HFF-Myc (cell line): ENCODE measurements around the gene NXPH4.

Experiments
- DNase-seq: peaks from one replicate; pipeline ENCODE4 v3.0.0-alpha.2; 2011; ENCODE audit warnings: low read depth; ENCODE audit errors: extremely low read depth
- H3K4me3 ChIP-seq: replicated peaks from 2 replicates; pipeline ENCODE4 v1.5.1; 2011; ENCODE audit warnings: low read depth, mild to moderate bottlenecking, control low read depth, low read length
- CTCF ChIP-seq: IDR thresholded peaks from 2 replicates; pipeline ENCODE4 v1.5.1; 2012; ENCODE audit warnings: mild to moderate bottlenecking, low read depth, low read length, control low read depth; ENCODE audit errors: missing control alignments

The NXPH4 gene

GRCh38 chr12:57201631-57202030 lies 15.0 kb upstream of the NXPH4 start:
- H3K4me3 ChIP-seq, result no peak overlapping the region
- DNase-seq, result no peak
- no peak for TF ChIP-seq CTCF

- no peak for TF ChIP-seq CTCF
- no peak overlapping the region for H3K4me3 ChIP-seq
- DNase-seq, result no peak
Measured at GRCh38 chr12:57202321-57202720, 14.3 kb upstream of the NXPH4 start.

- H3K4me3 ChIP-seq, result no peak overlapping the region
- no peak for TF ChIP-seq CTCF
- DNase-seq, result no peak
Measured at GRCh38 chr12:57203201-57203600, 13.4 kb upstream of the NXPH4 start.

- TF ChIP-seq CTCF, result no peak
- no peak overlapping the region for H3K4me3 ChIP-seq
- no peak for DNase-seq
Measured at GRCh38 chr12:57203791-57204190, 12.8 kb upstream of the NXPH4 start.

DNA sequence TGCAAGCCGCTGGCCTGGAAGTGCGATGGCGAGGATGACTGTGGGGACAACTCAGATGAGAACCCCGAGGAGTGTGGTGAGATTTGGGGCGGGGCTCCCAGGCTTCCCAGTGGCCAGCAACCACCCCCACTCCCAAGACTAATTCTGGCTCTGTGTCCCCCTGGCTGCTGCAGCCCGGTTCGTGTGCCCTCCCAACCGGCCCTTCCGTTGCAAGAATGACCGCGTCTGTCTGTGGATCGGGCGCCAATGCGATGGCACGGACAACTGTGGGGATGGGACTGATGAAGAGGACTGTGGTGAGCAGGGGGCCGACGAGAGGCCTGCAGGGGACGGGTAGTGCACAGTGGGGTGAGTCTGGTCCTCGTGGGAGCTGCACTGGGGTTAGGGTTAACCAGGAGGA lies 12.1 kb upstream of the NXPH4 start:
- no peak for TF ChIP-seq CTCF
- DNase-seq, result no peak
- no peak overlapping the region for H3K4me3 ChIP-seq

GRCh38 chr12:57205186-57205585 lies 11.4 kb upstream of the NXPH4 start:
- DNase-seq, result no peak
- TF ChIP-seq CTCF, result no peak
- no peak overlapping the region for H3K4me3 ChIP-seq

DNA sequence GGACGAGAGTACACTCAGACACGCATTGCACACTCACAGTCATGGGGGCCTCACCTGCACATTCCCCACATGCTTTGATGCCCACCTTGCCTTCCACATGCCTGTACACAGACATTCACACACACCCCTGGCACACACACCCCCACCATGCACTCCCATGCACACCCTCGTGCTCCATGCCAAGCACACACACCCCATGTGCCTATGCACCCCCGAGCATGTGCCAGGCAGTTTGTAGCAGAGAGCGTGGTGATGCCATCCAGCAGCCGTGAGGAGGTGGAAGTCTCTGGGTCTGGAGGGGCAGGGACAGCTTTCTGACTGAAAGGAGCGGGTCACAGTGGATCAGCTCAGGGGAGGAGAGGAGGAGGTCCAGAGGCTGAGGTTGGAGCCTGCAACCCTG lies 10.7 kb upstream of the NXPH4 start:
- no peak overlapping the region for H3K4me3 ChIP-seq
- TF ChIP-seq CTCF, result no peak
- DNase-seq, result no peak
